Naive thymus-derived CD4-positive, alpha-beta T cell (primary cell): ENCODE measurements around the gene LARGE1. TPM values are rescaled to one million over a fixed set of nuclear protein-coding genes. Genes with fewer than 3 reads are reported as not detected.

Experiments
- ATAC-seq: fragments of 150-1000 bp; cut with Tn5 transposase; 2 replicates; pipeline ENCODE4 v1.10.0; 2021; ENCODE audit warnings: mild to moderate bottlenecking, moderate library complexity
- CTCF ChIA-PET: fragments of 350-600 bp; sonication (Branson Sonifier 250); formaldehyde crosslinking; loops from one replicate; lab custom pipeline; 2021; ENCODE audit warnings: antibody characterized with exemption; lab: Charles Lee
- POLR2A ChIA-PET: fragments of 350-600 bp; sonication (Branson Sonifier 250); formaldehyde crosslinking; loops from one replicate; lab custom pipeline; 2021; ENCODE audit warnings: antibody characterized with exemption, inconsistent platforms; lab: Charles Lee
- DNase-seq, 9 donors: peaks; one replicate each; pipeline versions ENCODE4 v3.0.0 to v3.0.0-alpha.2; 2020 to 2022; ENCODE audit warnings: mixed read lengths in 1 of 9
- H3K27ac ChIP-seq: one replicate; pipeline ENCODE4 v1.7.0; 2013; ENCODE audit warnings: mild to moderate bottlenecking, low read depth, low read length, moderate library complexity
- H3K27me3 ChIP-seq, 2 donors: one replicate each; pipeline ENCODE4 v1.7.0; 2013; ENCODE audit warnings: low read length in 2 of 2, mild to moderate bottlenecking in 2 of 2, moderate library complexity in 2 of 2; ENCODE audit not compliant: control insufficient read depth in 2 of 2, insufficient read depth in 2 of 2
- H3K36me3 ChIP-seq, 3 experiments: 1 replicate in 2 of 3; 2 replicates in 1 of 3; pipeline ENCODE4 v1.7.0; 2013; ENCODE audit warnings: low read length in 3 of 3, mild to moderate bottlenecking in 3 of 3, moderate library complexity in 1 of 3; ENCODE audit not compliant: insufficient read depth in 3 of 3, control insufficient read depth in 2 of 3
- H3K4me1 ChIP-seq, 2 donors: one replicate each; pipeline ENCODE4 v1.7.0; 2013; ENCODE audit warnings: low read length in 2 of 2, mild to moderate bottlenecking in 2 of 2, moderate library complexity in 1 of 2; ENCODE audit not compliant: control insufficient read depth in 2 of 2, insufficient read depth in 2 of 2
- H3K4me3 ChIP-seq: 2 replicates; pipeline ENCODE4 v1.7.0; 2013; ENCODE audit warnings: mild to moderate bottlenecking, low read length
- H3K9me3 ChIP-seq, 3 experiments: 1 replicate in 2 of 3; 2 replicates in 1 of 3; pipeline ENCODE4 v1.7.0; 2013; ENCODE audit warnings: low read length in 3 of 3; ENCODE audit not compliant: control insufficient read depth in 2 of 3
- H3K27ac Mint-ChIP-seq, 9 donors: one replicate each; pipeline ENCODE4 v1.8.0; 2020 to 2022; ENCODE audit warnings: mixed read lengths in 9 of 9, mild to moderate bottlenecking in 8 of 9, moderate library complexity in 5 of 9, inconsistent platforms in 2 of 9
- H3K27me3 Mint-ChIP-seq, 5 donors: one replicate each; pipeline ENCODE4 v1.8.0; 2021 to 2022; ENCODE audit warnings: mixed read lengths in 5 of 5, mild to moderate bottlenecking in 1 of 5
- H3K36me3 Mint-ChIP-seq, 5 donors: one replicate each; pipeline ENCODE4 v1.8.0; 2020 to 2022; ENCODE audit warnings: mixed read lengths in 5 of 5, mild to moderate bottlenecking in 3 of 5, inconsistent platforms in 1 of 5
- H3K4me1 Mint-ChIP-seq, 7 donors: one replicate each; pipeline ENCODE4 v1.8.0; 2020 to 2022; ENCODE audit warnings: mixed read lengths in 7 of 7, mild to moderate bottlenecking in 3 of 7, inconsistent platforms in 1 of 7
- H3K4me3 Mint-ChIP-seq, 10 donors: one replicate each; pipeline ENCODE4 v1.8.0; 2020 to 2022; ENCODE audit warnings: mild to moderate bottlenecking in 10 of 10, mixed read lengths in 10 of 10, moderate library complexity in 6 of 10, inconsistent platforms in 2 of 10
- H3K9me3 Mint-ChIP-seq, 11 donors: one replicate each; pipeline ENCODE4 v1.8.0; 2020 to 2022; ENCODE audit warnings: mixed read lengths in 11 of 11, mild to moderate bottlenecking in 4 of 11, inconsistent platforms in 1 of 11, moderate library complexity in 1 of 11
- intact Hi-C, 2 donors: fragments of 100-400 bp; cut with micrococcal nuclease; formaldehyde crosslinking; loops; one replicate each; pipeline ENCODE4 v1.15.1; 2023
- polyA plus RNA-seq, 2 donors: library from polyadenylated mRNA; unstranded; fragments of 300-500 nt; fragmentation: Illumina TruSeq; gene quantifications; one replicate each; pipeline ENCODE4 v1.2.3, GENCODE V29; 2021
- total RNA-seq, 6 experiments: library from RNA in 5 of 6; stranded (reverse) in 5 of 6; gene quantifications; 1 replicate in 5 of 6; 2 replicates in 1 of 6; pipeline ENCODE4 v1.2.3 and lab custom pipeline; 2021 to 2026

Gene LARGE1
- total and polyA plus RNA-seq, 7 experiments from 2014 or later: 2.3 to 4.8 (median 3.0) TPM; not detected in 3

DNA sequence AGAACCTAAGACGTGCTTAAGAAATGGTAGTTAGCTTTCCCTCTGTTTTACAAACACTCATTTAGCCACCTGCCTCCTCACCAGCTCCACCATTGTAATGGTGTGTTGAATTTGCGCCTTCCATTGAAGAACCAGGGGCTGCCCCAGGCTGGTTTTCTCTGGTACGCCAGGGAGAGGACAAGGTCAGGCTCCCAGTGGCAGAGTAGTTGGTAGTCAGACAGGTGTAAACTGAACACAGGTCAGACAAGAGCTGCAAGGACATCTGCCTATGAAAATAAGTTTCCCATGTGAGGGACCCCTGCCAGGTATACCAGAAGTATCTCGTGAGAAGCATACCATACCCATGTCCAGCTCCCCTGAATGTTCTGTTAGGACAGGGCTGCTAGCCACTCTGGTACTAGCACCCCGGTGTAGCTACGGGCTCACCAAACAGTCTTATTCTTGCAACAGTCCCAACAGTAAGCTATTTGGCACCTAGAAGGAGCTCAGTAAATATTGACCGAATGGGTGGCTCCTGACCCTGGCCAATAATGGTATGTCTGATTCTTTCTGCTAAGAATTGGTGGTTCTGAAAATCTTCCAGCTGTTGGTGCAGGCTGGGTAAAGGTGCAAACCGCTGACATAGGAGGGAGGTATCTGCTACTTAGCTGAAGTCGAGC lies 359.0 kb downstream of the LARGE1 start:
- DNase-seq (no peak), ATAC-seq (no peak)
- H3K27ac Mint-ChIP-seq: no peak overlapping the region
- H3K36me3 Mint-ChIP-seq: peaks cover 0 to 4% (median 0%) of the 10 kb centered on the region in 5 donors
- POLR2A ChIA-PET: no interaction called here
- H3K4me1 Mint-ChIP-seq: no peaks in the 10 kb centered on the region
- H3K9me3 Mint-ChIP-seq: peaks cover 0 to 15% (median 4%) of the 10 kb centered on the region in 11 donors
- no peaks in the 10 kb centered on the region for H3K4me1 ChIP-seq
- no peaks in the 10 kb centered on the region for H3K27me3 ChIP-seq
- no peak overlapping the region for H3K4me3 ChIP-seq
- no peaks in the 10 kb centered on the region for H3K36me3 ChIP-seq
- intact Hi-C loops: no loop called here
- no peak overlapping the region for H3K4me3 Mint-ChIP-seq
- H3K9me3 ChIP-seq: no peaks in the 10 kb centered on the region
- CTCF ChIA-PET: no interaction called here
- no peak overlapping the region for H3K27ac ChIP-seq
- H3K27me3 Mint-ChIP-seq: peaks cover 0 to 11% (median 0%) of the 10 kb centered on the region in 5 donors

DNA sequence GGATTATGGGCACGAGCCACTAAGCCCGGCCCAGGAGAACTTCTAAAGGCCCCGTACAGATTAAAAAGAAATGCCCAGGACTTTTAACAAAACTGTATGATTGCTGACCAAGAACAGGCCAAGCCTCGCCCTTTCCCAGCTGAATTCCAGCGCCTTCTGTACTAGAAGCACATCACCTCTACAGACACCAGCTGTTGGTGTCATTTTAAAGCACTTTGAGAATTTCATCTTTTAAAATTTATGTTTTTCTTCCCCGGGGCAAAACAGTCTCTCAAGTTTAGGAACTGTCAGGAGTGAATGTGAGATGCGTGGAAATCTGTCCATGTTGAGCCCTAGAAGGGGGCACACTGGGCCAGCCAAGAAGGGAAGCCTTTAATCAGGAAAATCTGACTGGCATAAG lies 362.4 kb downstream of the LARGE1 start:
- Mint-ChIP-seq H3K4me1 (no peaks in the 10 kb centered on the region), H3K27me3 (peaks cover 0 to 6% (median 0%) of the 10 kb centered on the region in 5 donors), H3K36me3 (peaks cover 0 to 4% (median 0%) of the 10 kb centered on the region in 5 donors), H3K27ac (no peak overlapping the region), H3K4me3 (no peak overlapping the region), H3K9me3 (peaks cover 0 to 11% (median 5%) of the 10 kb centered on the region in 11 donors)
- ChIA-PET CTCF (no interaction called here), POLR2A (no interaction called here)
- ATAC-seq: no peak
- no peaks in the 10 kb centered on the region for H3K36me3 ChIP-seq
- intact Hi-C loops: no loop called here
- no peak overlapping the region for H3K27ac ChIP-seq
- DNase-seq: no peak
- no peaks in the 10 kb centered on the region for H3K4me1 ChIP-seq
- no peaks in the 10 kb centered on the region for H3K27me3 ChIP-seq
- no peak overlapping the region for H3K4me3 ChIP-seq
- H3K9me3 ChIP-seq: no peaks in the 10 kb centered on the region

DNA sequence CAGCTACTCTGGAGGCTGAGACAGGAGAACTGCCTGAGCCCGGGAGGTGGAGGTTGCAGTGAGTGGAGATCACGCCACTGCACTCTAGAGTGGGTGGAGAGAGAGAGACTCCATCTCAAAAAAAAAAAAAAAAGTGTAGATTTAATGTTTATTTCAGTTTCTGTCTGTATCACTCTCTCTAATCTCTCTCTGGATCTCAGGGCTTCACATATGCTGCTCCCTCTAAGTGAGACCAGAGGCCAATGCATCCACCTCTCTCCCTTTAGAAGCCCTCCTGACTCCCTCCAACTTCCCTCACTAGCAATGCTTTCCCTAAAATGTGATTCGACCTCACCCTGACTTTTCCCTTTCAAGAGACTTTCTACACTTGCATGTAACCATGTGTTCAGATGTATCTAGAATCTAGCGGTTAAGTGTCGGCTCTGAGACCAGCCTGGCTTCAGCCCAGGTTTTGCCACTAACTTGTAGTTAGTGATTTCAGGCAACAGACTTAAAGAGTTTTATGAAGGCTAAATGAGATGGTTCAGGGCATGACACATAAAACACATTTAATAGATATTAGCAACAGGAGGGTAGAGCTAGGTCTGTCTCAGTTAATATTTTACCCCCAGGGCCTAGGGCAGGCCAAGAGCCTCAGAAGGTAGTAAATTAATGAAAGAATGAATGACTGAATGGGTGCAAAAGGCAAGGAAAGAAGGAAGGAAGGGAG lies 364.3 kb downstream of the LARGE1 start:
- H3K4me1 ChIP-seq: no peaks in the 10 kb centered on the region
- no peak for ATAC-seq
- no peaks in the 10 kb centered on the region for H3K36me3 ChIP-seq
- no peak for DNase-seq
- CTCF ChIA-PET: no interaction called here
- H3K27ac ChIP-seq: no peak overlapping the region
- Mint-ChIP-seq H3K27ac (no peak overlapping the region), H3K4me3 (no peak overlapping the region), H3K4me1 (no peaks in the 10 kb centered on the region), H3K9me3 (peaks cover 0 to 9% (median 4%) of the 10 kb centered on the region in 11 donors), H3K36me3 (peaks cover 0 to 4% (median 0%) of the 10 kb centered on the region in 5 donors), H3K27me3 (peaks cover 0 to 6% (median under 1%) of the 10 kb centered on the region in 5 donors)
- H3K9me3 ChIP-seq: no peaks in the 10 kb centered on the region
- intact Hi-C loops: no loop called here
- no peak overlapping the region for H3K4me3 ChIP-seq
- POLR2A ChIA-PET: no interaction called here
- H3K27me3 ChIP-seq: no peaks in the 10 kb centered on the region

DNA sequence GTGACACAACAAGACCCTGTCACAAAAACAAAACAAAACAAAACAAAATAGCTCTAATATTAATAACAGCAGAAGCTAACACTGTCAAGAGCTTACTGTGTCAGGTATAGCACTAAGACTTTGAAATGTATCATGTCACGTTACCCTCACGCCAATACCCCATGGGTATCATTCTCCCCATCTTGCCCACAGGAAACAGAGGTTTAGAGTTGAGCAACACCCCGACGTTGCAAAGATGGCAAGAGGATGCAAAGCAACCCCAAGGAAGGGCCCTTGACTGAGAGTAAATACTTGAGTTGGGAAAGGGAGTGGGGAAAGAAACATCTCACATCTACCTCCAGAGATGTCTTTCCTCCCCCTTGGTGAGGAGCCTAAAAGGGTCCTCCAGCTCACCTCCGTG lies 366.8 kb downstream of the LARGE1 start:
- H3K27me3 ChIP-seq: no peaks in the 10 kb centered on the region
- ATAC-seq: peak; percentile 18
- peaks cover 0 to 6% (median 5%) of the 10 kb centered on the region in 5 donors for H3K27me3 Mint-ChIP-seq
- no peaks in the 10 kb centered on the region for H3K4me1 ChIP-seq
- H3K27ac Mint-ChIP-seq: no peak overlapping the region
- no peak overlapping the region for H3K27ac ChIP-seq
- POLR2A ChIA-PET: no interaction called here
- peaks cover 0 to 8% (median 5%) of the 10 kb centered on the region in 11 donors for H3K9me3 Mint-ChIP-seq
- peaks cover 0 to 4% (median 0%) of the 10 kb centered on the region in 5 donors for H3K36me3 Mint-ChIP-seq
- H3K4me3 ChIP-seq: no peak overlapping the region
- H3K4me3 Mint-ChIP-seq: no peak overlapping the region
- no peaks in the 10 kb centered on the region for H3K9me3 ChIP-seq
- no peaks in the 10 kb centered on the region for H3K4me1 Mint-ChIP-seq
- CTCF ChIA-PET: interaction anchor here (0.6 kb wide), 1 partner anchor 757 kb away, joined by 5 read pairs; no protein-coding TSS in a partner anchor
- DNase-seq: no peak
- intact Hi-C loops: no loop called here
- H3K36me3 ChIP-seq: no peaks in the 10 kb centered on the region

DNA sequence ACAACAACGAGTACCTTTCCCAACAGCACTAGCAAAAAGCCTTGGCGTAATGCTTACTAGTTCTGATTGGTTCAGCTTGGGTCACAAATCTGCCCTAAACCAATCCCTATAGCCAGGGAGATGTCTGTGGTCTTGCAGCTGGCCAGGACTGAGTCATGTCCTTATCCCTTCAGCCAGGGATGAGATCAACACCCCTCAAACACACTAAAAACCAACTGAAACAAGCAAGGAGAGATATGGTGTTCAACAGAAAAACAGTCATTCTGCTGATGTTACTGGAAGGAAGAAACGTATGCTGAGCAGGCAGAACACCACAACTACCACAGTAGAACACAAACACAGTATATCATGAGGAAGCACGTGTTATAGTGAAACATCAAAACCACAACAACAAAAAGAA lies 375.6 kb downstream of the LARGE1 start:
- no peaks in the 10 kb centered on the region for H3K27me3 Mint-ChIP-seq
- no peak overlapping the region for H3K27ac ChIP-seq
- H3K4me1 ChIP-seq: no peaks in the 10 kb centered on the region
- no peaks in the 10 kb centered on the region for H3K27me3 ChIP-seq
- no peak overlapping the region for H3K27ac Mint-ChIP-seq
- POLR2A ChIA-PET: no interaction called here
- intact Hi-C loops: no loop called here
- no peak overlapping the region for H3K4me3 Mint-ChIP-seq
- no peak overlapping the region for H3K4me3 ChIP-seq
- no peaks in the 10 kb centered on the region for H3K4me1 Mint-ChIP-seq
- no peaks in the 10 kb centered on the region for H3K36me3 Mint-ChIP-seq
- ATAC-seq: no peak
- DNase-seq: no peak
- no peaks in the 10 kb centered on the region for H3K9me3 ChIP-seq
- no peaks in the 10 kb centered on the region for H3K36me3 ChIP-seq
- CTCF ChIA-PET: no interaction called here
- peaks cover 0 to 9% (median 2%) of the 10 kb centered on the region in 11 donors for H3K9me3 Mint-ChIP-seq

DNA sequence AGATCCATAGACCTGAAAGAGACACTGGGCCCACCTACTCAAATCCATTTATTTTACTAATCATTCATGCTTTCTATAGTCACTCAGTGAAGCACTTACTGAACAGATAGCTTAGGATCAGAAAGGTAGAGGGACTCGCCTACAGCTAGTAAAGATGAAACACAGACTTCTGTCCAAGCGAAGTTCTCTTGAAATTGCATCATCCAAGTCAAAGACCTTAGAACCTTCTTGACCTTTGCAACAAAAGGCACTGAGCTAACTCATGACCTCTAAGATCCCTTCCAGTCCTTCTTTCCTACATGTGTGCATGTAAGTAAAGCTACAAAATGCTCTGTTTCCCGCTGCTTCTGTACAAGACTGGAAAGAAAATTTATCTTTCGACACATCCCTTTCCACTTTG lies 377.6 kb downstream of the LARGE1 start:
- ATAC-seq (no peak), DNase-seq (no peak)
- H3K27ac ChIP-seq: no peak overlapping the region
- Mint-ChIP-seq H3K36me3 (no peaks in the 10 kb centered on the region), H3K9me3 (peaks cover 0 to 11% (median 3%) of the 10 kb centered on the region in 11 donors), H3K4me3 (no peak overlapping the region), H3K4me1 (no peaks in the 10 kb centered on the region), H3K27me3 (no peaks in the 10 kb centered on the region), H3K27ac (no peak overlapping the region)
- H3K4me1 ChIP-seq: no peaks in the 10 kb centered on the region
- H3K27me3 ChIP-seq: no peaks in the 10 kb centered on the region
- intact Hi-C loops: no loop called here
- no peaks in the 10 kb centered on the region for H3K9me3 ChIP-seq
- H3K4me3 ChIP-seq: no peak overlapping the region
- POLR2A ChIA-PET: no interaction called here
- H3K36me3 ChIP-seq: no peaks in the 10 kb centered on the region
- CTCF ChIA-PET: no interaction called here
